ENCODE results near the gene KATNB1. TPM values are rescaled to one million over a fixed set of nuclear protein-coding genes. Genes with fewer than 3 reads are reported as not detected.

KATNB1 gene
- polyA plus RNA-seq, 3 donors: 16.9 to 35.6 (median 17.7) TPM

DNA sequence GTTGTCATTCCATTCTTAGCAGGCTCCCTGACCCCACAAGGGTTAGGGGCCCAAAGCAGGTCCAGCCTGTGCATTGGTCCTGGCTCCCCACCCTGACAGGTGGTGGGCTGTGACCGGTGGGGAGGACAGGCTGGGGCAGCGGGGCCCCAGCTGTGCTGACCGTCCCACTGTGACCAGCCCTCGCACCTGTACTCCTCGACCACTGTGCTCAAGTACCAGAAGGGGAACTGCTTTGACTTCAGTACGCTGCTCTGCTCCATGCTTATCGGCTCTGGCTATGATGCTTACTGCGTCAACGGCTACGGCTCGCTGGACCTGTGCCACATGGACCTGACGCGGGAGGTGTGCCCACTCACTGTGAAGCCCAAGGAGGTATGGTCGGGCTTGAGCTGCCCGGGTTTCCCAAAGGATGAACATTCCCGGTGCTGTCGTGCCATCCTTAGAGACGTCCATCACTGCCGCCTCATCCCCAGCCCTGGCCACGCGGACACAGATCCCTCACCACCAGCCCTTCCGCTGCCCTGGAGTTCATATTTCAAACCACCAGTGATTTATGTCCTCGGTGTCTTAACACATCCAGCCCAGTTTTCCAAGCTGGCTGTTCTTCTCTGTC lies 33.7 kb upstream of the KATNB1 start:
- no peaks in the 10 kb centered on the region for H3K36me3 Mint-ChIP-seq
- H3K4me2 ChIP-seq (replicated peaks; ENCODE audit: extremely low read depth, low read length, poor library complexity, severe bottlenecking): no peak overlapping the region
- 96% methylated on average over 20 of the region's 23 CpGs for WGBS (ENCODE audit: insufficient coverage)
- H3K27ac ChIP-seq (ENCODE audit: low read depth in 1 of 2, low read length in 2 of 2): no peak overlapping the region
- H4K20me1 ChIP-seq (ENCODE audit: insufficient read depth, low read length): no peaks in the 10 kb centered on the region
- no peaks in the 10 kb centered on the region for H3K27me3 ChIP-seq (ENCODE audit: control insufficient read depth in 2 of 2, insufficient read depth in 2 of 2, low read length in 2 of 2)
- intact Hi-C loops (cut with micrococcal nuclease): no loop called here
- H3K4me1 Mint-ChIP-seq: no peaks in the 10 kb centered on the region
- H3K36me3 ChIP-seq (replicated peaks in 1 of 2; ENCODE audit: control insufficient read depth in 1 of 2, insufficient read depth in 2 of 2, low read length in 2 of 2): no peaks in the 10 kb centered on the region
- no peaks in the 10 kb centered on the region for H3K4me1 ChIP-seq (ENCODE audit: control insufficient read depth in 1 of 2, insufficient read depth in 2 of 2, low read length in 2 of 2)
- H3K4me3 Mint-ChIP-seq: no peak overlapping the region
- no peak overlapping the region for H2AFZ ChIP-seq (ENCODE audit: insufficient read depth, low read depth, low read length, poor library complexity, severe bottlenecking)
- H3K79me2 ChIP-seq (ENCODE audit: insufficient read depth, low read length): no peaks in the 10 kb centered on the region
- TF ChIP-seq, protein P1, sequence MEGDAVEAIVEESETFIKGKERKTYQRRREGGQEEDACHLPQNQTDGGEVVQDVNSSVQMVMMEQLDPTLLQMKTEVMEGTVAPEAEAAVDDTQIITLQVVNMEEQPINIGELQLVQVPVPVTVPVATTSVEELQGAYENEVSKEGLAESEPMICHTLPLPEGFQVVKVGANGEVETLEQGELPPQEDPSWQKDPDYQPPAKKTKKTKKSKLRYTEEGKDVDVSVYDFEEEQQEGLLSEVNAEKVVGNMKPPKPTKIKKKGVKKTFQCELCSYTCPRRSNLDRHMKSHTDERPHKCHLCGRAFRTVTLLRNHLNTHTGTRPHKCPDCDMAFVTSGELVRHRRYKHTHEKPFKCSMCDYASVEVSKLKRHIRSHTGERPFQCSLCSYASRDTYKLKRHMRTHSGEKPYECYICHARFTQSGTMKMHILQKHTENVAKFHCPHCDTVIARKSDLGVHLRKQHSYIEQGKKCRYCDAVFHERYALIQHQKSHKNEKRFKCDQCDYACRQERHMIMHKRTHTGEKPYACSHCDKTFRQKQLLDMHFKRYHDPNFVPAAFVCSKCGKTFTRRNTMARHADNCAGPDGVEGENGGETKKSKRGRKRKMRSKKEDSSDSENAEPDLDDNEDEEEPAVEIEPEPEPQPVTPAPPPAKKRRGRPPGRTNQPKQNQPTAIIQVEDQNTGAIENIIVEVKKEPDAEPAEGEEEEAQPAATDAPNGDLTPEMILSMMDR (IDR thresholded peaks at IDR 0.05): no peak
- H3K4me3 ChIP-seq (replicated peaks in 1 of 3; ENCODE audit: low read depth in 2 of 3, low read length in 3 of 3): no peak overlapping the region
- H3K9me3 Mint-ChIP-seq: peaks cover 0 to 3% (median 0%) of the 10 kb centered on the region in 7 donors
- H3K9ac ChIP-seq (ENCODE audit: insufficient read depth, low read length, poor library complexity, severe bottlenecking): no peak overlapping the region
- no peak for DNase-seq
- peaks cover 0 to 3% (median 2%) of the 10 kb centered on the region in 3 donors for H3K27me3 Mint-ChIP-seq (ENCODE audit: low read depth in 3 of 3)
- H3K9me3 ChIP-seq (replicated peaks in 1 of 2; ENCODE audit: control insufficient read depth in 1 of 2, insufficient read depth in 1 of 2, low read length in 2 of 2): no peaks in the 10 kb centered on the region
- H3K27ac Mint-ChIP-seq: no peak overlapping the region

DNA sequence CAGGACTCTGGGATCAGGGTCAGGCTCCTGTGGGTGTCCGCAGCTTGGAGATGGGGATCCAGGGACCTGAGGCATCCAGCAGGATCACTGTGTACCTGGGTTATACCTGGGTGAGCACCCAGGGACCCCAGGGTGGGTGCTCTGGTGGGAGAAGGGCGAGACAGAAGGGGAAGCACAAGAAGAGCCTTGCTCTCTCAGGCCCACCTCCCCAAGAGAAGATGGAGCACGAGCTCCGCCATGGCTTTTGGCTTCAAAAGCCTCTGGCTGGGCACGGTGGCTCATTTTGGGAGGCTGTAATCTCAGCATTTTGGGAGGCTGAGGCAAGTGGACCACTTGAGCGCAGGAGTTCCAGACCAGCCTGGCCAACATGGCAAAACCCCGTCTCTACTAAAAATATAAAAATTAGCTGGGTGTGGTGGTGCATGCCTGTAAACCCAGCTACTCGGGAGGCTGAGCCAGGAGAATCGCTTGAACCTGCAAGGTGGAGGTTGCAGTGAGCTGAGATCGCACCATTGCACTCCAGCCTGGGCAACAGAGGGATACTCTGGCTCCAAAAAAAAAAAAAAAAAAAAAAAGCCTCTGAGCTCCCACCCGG lies 32.1 kb upstream of the KATNB1 start:
- no peaks in the 10 kb centered on the region for H3K36me3 Mint-ChIP-seq
- Histone ChIP-seq H3K9me3 (replicated peaks in 1 of 2; ENCODE audit: control insufficient read depth in 1 of 2, insufficient read depth in 1 of 2, low read length in 2 of 2) (no peaks in the 10 kb centered on the region), H3K9ac (ENCODE audit: insufficient read depth, low read length, poor library complexity, severe bottlenecking) (no peak overlapping the region), H2AFZ (ENCODE audit: insufficient read depth, low read depth, low read length, poor library complexity, severe bottlenecking) (no peak overlapping the region), H3K36me3 (replicated peaks in 1 of 2; ENCODE audit: control insufficient read depth in 1 of 2, insufficient read depth in 2 of 2, low read length in 2 of 2) (no peaks in the 10 kb centered on the region), H3K4me3 (replicated peaks in 1 of 3; ENCODE audit: low read depth in 2 of 3, low read length in 3 of 3) (no peak overlapping the region), H4K20me1 (ENCODE audit: insufficient read depth, low read length) (no peaks in the 10 kb centered on the region), H3K79me2 (ENCODE audit: insufficient read depth, low read length) (no peaks in the 10 kb centered on the region), H3K4me2 (replicated peaks; ENCODE audit: extremely low read depth, low read length, poor library complexity, severe bottlenecking) (no peak overlapping the region), H3K4me1 (ENCODE audit: control insufficient read depth in 1 of 2, insufficient read depth in 2 of 2, low read length in 2 of 2) (no peaks in the 10 kb centered on the region), H3K27ac (ENCODE audit: low read depth in 1 of 2, low read length in 2 of 2) (no peak overlapping the region), H3K27me3 (ENCODE audit: control insufficient read depth in 2 of 2, insufficient read depth in 2 of 2, low read length in 2 of 2) (no peaks in the 10 kb centered on the region)
- intact Hi-C loops (cut with micrococcal nuclease): no loop called here
- H3K27me3 Mint-ChIP-seq (ENCODE audit: low read depth in 3 of 3): peaks cover 0 to 2% (median 0%) of the 10 kb centered on the region in 3 donors
- peaks cover 0 to 3% (median 0%) of the 10 kb centered on the region in 7 donors for H3K9me3 Mint-ChIP-seq
- WGBS (ENCODE audit: insufficient coverage): 96% methylated on average over 7 of the region's 11 CpGs
- H3K27ac Mint-ChIP-seq: no peak overlapping the region
- DNase-seq: no peak
- no peaks in the 10 kb centered on the region for H3K4me1 Mint-ChIP-seq
- H3K4me3 Mint-ChIP-seq: no peak overlapping the region
- TF ChIP-seq, protein P1 (IDR thresholded peaks at IDR 0.05): no peak

Measured in CD14-positive monocyte (primary cell).